ENCODE results near the gene RABL6.

- no peak for TF ChIP-seq SUZ12 (IDR thresholded peaks at IDR 0.05; ENCODE audit: extremely low read depth, insufficient read depth, insufficient read length)
- TF ChIP-seq ZNF274 (IDR thresholded peaks at IDR 0.05; ENCODE audit: low read depth, low read length), result no peak
Measured at GRCh38 chr9:136776947-136777346, 30.8 kb upstream of the RABL6 start.
